Measurements from ENCODE around the gene EEF1AKMT1.

DNA sequence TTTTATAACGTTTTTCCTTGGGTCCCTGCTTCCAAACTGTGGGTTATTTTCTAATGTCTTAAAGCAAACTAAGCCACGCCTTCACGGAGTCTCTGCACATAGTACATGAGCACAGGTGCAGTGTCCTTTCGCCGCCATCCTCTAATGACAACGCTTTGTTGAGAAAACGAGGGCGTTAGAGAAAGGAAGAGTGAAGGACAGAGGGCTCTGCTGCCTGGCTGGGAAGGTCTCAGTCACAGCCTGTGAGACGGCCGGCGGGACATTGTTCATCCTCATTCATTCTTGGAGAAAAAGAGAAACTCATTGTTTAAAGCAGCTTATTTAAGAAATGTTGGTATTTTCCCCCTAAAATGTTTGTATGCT, 60.8 kb downstream of the EEF1AKMT1 start:
- TF ChIP-seq POLR2A (IDR thresholded peaks at IDR 0.05; ENCODE audit: low read depth, low read length) (no peak), POLR2AphosphoS5 (IDR thresholded peaks at IDR 0.05; ENCODE audit: low read depth, low read length) (no peak), TAF1 (IDR thresholded peaks at IDR 0.05; ENCODE audit: low read depth, low read length) (no peak), SPI1 (IDR thresholded peaks at IDR 0.05; ENCODE audit: low read depth, low read length) (no peak)

Measured in GM12891 (cell line).